HepG2 (cell line): ENCODE results near the gene NFX1. TPM values are rescaled to one million over a fixed set of nuclear protein-coding genes. Genes with fewer than 3 reads are reported as not detected.

ENCODE experiments used
- ASH2L ChIP-seq: fragments of 300-600, 200-600 bp; sonication (generic); IDR thresholded peaks from 2 replicates; pipeline ENCODE4 v1.7.0; 2017; ENCODE audit warnings: low read depth, mild to moderate bottlenecking, moderate library complexity, mixed read lengths, low read length; ENCODE audit not compliant: insufficient read length
- EED ChIP-seq: sonication (generic); formaldehyde crosslinking; IDR thresholded peaks from 2 replicates; pipeline ENCODE4 v1.5.0; 2020; ENCODE audit warnings: mild to moderate bottlenecking, missing genetic modification reagents
- KLF6 ChIP-seq: IDR thresholded peaks from 2 replicates; pipeline ENCODE4 v1.8.0; 2016; ENCODE audit warnings: missing biosample characterization, missing genetic modification reagents
- PHF21A ChIP-seq: sonication (generic); formaldehyde crosslinking; IDR thresholded peaks from 2 replicates; pipeline ENCODE4 v1.5.0; 2020; ENCODE audit warnings: mild to moderate bottlenecking, missing genetic modification reagents
- ZNF160 ChIP-seq: sonication (generic); formaldehyde crosslinking; IDR thresholded peaks from 2 replicates; pipeline ENCODE4 v1.8.0; 2022; ENCODE audit warnings: mild to moderate bottlenecking, inconsistent platforms, missing genetic modification reagents
- ZNF460 ChIP-seq: sonication (generic); formaldehyde crosslinking; IDR thresholded peaks from 2 replicates; pipeline ENCODE4 v1.5.1; 2020; ENCODE audit warnings: missing genetic modification reagents, mild to moderate bottlenecking, borderline replicate concordance
- polyA plus RNA-seq, 8 experiments: library from polyadenylated mRNA; depleted of rRNA in 3 of 8; stranded (reverse) in 7 of 8; unstranded in 1 of 8; fragments of >200 nt; fragmentation: Illumina TruSeq in 4 of 8; extraction: Trizol in 4 of 8; gene quantifications; 2 replicates each; pipeline versions ENCODE4 v1.2.1 to v1.2.3, GENCODE V29; 2011 to 2016; ENCODE audit warnings: low read depth in 4 of 8, missing spikeins in 1 of 8, mixed read lengths in 1 of 8; ENCODE audit not compliant: insufficient read depth in 1 of 8
- total RNA-seq, 5 experiments: library from RNA; depleted of rRNA; stranded (reverse); fragments of >200 nt; fragmentation: Illumina TruSeq; extraction: Trizol; gene quantifications; 2 replicates each; pipeline ENCODE4 v1.2.3, GENCODE V29; 2016; ENCODE audit warnings: low read depth in 1 of 5
- TF ChIP-seq, protein P1 (sequence below): IDR thresholded peaks from 2 replicates; pipeline ENCODE4 v1.6.1; 2016; ENCODE audit warnings: missing compliant biosample characterization, missing genetic modification reagents, borderline replicate concordance
- TF ChIP-seq, protein P2 (sequence below): sonication (generic); formaldehyde crosslinking; IDR thresholded peaks from 2 replicates; pipeline ENCODE4 v1.4.0; 2020; ENCODE audit warnings: missing genetic modification reagents, low read depth, mild to moderate bottlenecking, borderline replicate concordance
- TF ChIP-seq, protein P3 (sequence below): sonication (generic); formaldehyde crosslinking; IDR thresholded peaks from 2 replicates; pipeline ENCODE4 v1.5.1; 2020; ENCODE audit warnings: mild to moderate bottlenecking, missing genetic modification reagents, borderline replicate concordance
- TF ChIP-seq, protein P4 (sequence below): sonication (generic); formaldehyde crosslinking; IDR thresholded peaks from 2 replicates; pipeline ENCODE4 v1.5.1; 2020; ENCODE audit warnings: missing genetic modification reagents, mild to moderate bottlenecking, borderline replicate concordance
- TF ChIP-seq, protein P5 (sequence below): sonication (generic); formaldehyde crosslinking; IDR thresholded peaks from 2 replicates; pipeline ENCODE4 v1.5.0; 2020; ENCODE audit warnings: mild to moderate bottlenecking, missing genetic modification reagents

Gene NFX1
- total and polyA plus RNA-seq, 2 of the 13 experiments (the other 11 are each of a cell fraction or from before 2014, with no cell fraction given), result 23.9 to 27.5 TPM

DNA sequence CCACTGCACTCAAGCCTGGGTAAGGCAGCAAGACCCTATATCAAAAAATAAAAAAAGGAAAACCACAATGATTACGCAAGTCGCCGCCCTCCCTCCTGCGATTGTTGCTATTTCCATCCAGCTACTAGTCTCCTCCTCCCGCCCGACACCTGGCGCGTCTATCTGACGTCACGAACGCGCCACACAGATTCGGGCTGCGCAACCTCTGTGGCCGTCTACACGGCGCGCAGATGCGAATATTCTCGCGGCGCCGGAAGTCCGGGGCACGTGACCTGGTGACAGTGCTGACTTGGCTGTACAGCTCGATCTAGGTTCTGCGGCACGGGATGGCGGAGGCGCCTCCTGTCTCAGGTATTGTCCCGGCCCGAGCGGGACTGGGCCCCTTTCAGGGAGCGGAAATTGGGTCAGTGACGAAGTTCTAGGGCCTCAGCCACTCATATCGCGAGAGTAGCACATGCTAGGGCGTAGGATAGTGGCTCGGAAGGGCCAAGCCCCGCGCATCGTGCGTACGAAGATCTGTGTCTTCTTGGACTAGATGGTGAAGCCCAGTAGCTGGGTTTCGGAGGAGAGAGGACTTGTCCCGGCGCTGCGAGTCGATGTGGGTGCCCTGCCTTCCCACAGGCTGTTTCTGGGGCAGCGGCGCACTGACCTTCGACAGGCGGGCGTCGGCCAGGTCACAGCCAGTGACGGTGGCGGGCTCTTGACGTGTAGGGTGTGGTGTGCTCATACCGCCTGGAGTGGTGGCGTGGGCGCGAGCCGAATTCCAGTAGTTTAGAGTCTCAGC is at the start of gene NFX1 (continued):
- TF ChIP-seq, protein P1, sequence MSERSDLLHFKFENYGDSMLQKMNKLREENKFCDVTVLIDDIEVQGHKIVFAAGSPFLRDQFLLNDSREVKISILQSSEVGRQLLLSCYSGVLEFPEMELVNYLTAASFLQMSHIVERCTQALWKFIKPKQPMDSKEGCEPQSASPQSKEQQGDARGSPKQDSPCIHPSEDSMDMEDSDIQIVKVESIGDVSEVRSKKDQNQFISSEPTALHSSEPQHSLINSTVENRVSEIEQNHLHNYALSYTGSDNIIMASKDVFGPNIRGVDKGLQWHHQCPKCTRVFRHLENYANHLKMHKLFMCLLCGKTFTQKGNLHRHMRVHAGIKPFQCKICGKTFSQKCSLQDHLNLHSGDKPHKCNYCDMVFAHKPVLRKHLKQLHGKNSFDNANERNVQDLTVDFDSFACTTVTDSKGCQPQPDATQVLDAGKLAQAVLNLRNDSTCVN (CRISPR knock-in tag), result peak; percentile 32; the same call in 1 of the 2 replicates
- TF ChIP-seq, protein P2, sequence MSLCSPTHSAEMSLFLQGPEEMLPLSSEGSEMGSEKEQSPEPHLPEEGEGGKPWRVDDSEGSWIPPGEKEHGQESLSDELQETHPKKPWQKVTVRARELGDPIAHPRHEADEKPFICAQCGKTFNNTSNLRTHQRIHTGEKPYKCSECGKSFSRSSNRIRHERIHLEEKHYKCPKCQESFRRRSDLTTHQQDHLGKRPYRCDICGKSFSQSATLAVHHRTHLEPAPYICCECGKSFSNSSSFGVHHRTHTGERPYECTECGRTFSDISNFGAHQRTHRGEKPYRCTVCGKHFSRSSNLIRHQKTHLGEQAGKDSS (CRISPR knock-in tag), result 0 out of 2 replicates have a peak, but pooled peaks have one; percentile 44
- TF ChIP-seq, protein P3, sequence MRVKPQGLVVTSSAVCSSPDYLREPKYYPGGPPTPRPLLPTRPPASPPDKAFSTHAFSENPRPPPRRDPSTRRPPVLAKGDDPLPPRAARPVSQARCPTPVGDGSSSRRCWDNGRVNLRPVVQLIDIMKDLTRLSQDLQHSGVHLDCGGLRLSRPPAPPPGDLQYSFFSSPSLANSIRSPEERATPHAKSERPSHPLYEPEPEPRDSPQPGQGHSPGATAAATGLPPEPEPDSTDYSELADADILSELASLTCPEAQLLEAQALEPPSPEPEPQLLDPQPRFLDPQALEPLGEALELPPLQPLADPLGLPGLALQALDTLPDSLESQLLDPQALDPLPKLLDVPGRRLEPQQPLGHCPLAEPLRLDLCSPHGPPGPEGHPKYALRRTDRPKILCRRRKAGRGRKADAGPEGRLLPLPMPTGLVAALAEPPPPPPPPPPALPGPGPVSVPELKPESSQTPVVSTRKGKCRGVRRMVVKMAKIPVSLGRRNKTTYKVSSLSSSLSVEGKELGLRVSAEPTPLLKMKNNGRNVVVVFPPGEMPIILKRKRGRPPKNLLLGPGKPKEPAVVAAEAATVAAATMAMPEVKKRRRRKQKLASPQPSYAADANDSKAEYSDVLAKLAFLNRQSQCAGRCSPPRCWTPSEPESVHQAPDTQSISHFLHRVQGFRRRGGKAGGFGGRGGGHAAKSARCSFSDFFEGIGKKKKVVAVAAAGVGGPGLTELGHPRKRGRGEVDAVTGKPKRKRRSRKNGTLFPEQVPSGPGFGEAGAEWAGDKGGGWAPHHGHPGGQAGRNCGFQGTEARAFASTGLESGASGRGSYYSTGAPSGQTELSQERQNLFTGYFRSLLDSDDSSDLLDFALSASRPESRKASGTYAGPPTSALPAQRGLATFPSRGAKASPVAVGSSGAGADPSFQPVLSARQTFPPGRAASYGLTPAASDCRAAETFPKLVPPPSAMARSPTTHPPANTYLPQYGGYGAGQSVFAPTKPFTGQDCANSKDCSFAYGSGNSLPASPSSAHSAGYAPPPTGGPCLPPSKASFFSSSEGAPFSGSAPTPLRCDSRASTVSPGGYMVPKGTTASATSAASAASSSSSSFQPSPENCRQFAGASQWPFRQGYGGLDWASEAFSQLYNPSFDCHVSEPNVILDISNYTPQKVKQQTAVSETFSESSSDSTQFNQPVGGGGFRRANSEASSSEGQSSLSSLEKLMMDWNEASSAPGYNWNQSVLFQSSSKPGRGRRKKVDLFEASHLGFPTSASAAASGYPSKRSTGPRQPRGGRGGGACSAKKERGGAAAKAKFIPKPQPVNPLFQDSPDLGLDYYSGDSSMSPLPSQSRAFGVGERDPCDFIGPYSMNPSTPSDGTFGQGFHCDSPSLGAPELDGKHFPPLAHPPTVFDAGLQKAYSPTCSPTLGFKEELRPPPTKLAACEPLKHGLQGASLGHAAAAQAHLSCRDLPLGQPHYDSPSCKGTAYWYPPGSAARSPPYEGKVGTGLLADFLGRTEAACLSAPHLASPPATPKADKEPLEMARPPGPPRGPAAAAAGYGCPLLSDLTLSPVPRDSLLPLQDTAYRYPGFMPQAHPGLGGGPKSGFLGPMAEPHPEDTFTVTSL (CRISPR knock-in tag), result peak; percentile 68
- peak; percentile 62; the same call in 1 of the 2 replicates for TF ChIP-seq ZNF460 (CRISPR knock-in tag)
- TF ChIP-seq, protein P4, sequence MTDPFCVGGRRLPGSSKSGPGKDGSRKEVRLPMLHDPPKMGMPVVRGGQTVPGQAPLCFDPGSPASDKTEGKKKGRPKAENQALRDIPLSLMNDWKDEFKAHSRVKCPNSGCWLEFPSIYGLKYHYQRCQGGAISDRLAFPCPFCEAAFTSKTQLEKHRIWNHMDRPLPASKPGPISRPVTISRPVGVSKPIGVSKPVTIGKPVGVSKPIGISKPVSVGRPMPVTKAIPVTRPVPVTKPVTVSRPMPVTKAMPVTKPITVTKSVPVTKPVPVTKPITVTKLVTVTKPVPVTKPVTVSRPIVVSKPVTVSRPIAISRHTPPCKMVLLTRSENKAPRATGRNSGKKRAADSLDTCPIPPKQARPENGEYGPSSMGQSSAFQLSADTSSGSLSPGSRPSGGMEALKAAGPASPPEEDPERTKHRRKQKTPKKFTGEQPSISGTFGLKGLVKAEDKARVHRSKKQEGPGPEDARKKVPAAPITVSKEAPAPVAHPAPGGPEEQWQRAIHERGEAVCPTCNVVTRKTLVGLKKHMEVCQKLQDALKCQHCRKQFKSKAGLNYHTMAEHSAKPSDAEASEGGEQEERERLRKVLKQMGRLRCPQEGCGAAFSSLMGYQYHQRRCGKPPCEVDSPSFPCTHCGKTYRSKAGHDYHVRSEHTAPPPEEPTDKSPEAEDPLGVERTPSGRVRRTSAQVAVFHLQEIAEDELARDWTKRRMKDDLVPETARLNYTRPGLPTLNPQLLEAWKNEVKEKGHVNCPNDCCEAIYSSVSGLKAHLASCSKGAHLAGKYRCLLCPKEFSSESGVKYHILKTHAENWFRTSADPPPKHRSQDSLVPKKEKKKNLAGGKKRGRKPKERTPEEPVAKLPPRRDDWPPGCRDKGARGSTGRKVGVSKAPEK (CRISPR knock-in tag), result no peak
- TF ChIP-seq, protein P5, sequence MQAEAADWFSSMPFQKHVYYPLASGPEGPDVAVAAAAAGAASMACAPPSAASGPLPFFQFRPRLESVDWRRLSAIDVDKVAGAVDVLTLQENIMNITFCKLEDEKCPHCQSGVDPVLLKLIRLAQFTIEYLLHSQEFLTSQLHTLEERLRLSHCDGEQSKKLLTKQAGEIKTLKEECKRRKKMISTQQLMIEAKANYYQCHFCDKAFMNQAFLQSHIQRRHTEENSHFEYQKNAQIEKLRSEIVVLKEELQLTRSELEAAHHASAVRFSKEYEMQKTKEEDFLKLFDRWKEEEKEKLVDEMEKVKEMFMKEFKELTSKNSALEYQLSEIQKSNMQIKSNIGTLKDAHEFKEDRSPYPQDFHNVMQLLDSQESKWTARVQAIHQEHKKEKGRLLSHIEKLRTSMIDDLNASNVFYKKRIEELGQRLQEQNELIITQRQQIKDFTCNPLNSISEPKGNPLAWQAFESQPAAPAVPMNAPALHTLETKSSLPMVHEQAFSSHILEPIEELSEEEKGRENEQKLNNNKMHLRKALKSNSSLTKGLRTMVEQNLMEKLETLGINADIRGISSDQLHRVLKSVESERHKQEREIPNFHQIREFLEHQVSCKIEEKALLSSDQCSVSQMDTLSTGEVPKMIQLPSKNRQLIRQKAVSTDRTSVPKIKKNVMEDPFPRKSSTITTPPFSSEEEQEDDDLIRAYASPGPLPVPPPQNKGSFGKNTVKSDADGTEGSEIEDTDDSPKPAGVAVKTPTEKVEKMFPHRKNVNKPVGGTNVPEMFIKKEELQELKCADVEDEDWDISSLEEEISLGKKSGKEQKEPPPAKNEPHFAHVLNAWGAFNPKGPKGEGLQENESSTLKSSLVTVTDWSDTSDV, result peak; percentile 96
- peak; percentile 71 for TF ChIP-seq ASH2L
- 0 out of 2 replicates have a peak, but pooled peaks have one; percentile 19 for TF ChIP-seq ZNF160
- TF ChIP-seq EED (CRISPR knock-in tag), result peak; percentile 68; the same call in 1 of the 2 replicates
- TF ChIP-seq KLF6 (CRISPR knock-in tag), result peak; percentile 87
- TF ChIP-seq PHF21A (CRISPR knock-in tag), result peak; percentile 76; the same call in 1 of the 2 replicates
